ENCODE data around the gene STYXL2.

Gene STYXL2

GRCh38 chr1:167110586-167110985, 16.7 kb downstream of the STYXL2 start:
- DNase-seq, result peak in 1 of 5 donors; percentile 52

- DNase-seq, result no peak
Observed at GRCh38 chr1:167111868-167112709, 18.2 kb downstream of the STYXL2 start.

- DNase-seq, result no peak
Observed at GRCh38 chr1:167114725-167115124, 20.9 kb downstream of the STYXL2 start.

DNA sequence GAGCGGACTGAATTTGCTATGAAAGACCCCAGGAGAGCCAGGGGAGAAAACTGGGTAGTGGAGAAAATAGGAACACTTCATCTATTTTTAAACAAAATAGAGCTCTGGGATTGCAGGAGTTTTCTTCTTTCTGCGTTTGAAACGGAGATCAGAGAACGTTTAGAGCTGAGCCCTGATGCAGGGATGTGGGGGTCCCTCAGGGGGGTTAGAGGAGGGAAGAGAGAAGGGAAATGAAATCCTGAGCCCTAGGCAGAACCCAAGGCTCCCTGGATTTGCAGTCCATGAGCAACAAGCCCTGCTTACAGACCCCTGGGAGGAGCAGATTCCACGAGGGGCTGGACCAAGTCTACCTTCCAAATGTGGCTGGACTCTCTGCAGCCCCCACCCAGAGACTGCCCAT, 21.8 kb downstream of the STYXL2 start:
- no peak for DNase-seq

- DNase-seq, result no peak
Observed at GRCh38 chr1:167116174-167116573, 22.3 kb downstream of the STYXL2 start.

GRCh38 chr1:167117225-167117624, 23.4 kb downstream of the STYXL2 start:
- no peak for DNase-seq

- no peak for DNase-seq
Observed at GRCh38 chr1:167118188-167118587, 24.3 kb downstream of the STYXL2 start.

DNA sequence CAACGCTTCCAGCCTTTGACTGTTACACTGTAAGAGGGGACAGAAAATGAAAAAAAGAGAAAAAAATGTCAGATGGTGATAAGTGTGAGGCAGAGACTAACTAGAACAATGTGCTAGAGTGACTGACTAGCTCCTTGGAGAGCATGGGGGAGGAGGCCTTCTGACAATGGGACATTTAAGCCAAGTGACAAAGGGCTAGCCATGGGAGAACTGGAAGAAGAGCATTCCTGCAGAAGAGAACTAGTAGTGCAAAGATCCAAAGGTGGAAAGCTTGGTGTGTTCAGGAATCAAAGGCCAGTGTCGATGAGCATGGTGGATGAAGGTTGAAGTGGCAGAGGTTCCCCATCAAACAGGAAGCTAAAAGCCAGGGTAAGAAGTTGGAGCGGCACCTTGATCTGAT, 25.8 kb downstream of the STYXL2 start:
- no peak for DNase-seq

GRCh38 chr1:167120899-167121298, 27.0 kb downstream of the STYXL2 start:
- DNase-seq, result peak in 1 of 5 donors; percentile 16

DNA sequence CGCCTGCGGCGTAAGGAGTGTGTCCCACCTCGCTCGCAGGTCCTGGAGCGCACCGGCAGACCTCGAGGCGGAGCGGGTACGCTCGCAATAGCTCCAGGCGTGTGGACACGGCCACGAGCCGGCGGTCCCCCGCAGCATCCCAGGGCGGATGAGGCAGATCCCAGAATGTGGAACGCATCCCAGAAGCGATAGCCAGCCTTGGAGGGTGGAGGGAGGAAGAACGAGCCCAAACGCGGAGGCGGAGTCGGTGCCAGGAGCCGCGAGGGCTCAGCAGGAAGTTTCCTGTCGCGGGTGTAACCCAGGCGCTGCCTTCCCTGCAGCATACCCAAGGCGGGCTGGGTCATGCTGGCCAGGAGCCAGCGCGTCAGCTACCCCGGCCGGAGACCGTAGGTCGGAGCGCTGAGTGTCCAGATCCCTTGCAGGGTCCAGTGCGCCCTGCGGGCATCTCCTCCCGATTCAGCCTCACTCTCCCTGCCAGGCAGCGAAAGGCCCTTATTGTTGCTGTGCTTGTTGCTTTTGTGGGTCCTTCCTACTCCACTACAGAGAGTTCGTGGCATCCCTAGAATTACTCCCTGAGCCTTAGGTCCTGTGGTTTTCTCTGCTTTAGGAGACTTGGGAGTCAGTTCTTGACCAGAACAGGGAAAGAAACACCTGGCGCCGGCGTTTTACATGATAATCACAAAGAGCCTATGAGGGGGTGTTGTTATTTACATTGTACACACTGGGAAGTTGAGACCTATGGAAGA, 27.7 kb downstream of the STYXL2 start:
- peak in 3 of 5 donors; percentile 8 to 36 (median 12) for DNase-seq

GRCh38 chr1:167122121-167122480, 28.2 kb downstream of the STYXL2 start:
- no peak for DNase-seq

- no peak for DNase-seq
Observed at GRCh38 chr1:167122568-167122967, 28.7 kb downstream of the STYXL2 start.

GRCh38 chr1:167126317-167126716, 32.4 kb downstream of the STYXL2 start:
- DNase-seq, result no peak

DNA sequence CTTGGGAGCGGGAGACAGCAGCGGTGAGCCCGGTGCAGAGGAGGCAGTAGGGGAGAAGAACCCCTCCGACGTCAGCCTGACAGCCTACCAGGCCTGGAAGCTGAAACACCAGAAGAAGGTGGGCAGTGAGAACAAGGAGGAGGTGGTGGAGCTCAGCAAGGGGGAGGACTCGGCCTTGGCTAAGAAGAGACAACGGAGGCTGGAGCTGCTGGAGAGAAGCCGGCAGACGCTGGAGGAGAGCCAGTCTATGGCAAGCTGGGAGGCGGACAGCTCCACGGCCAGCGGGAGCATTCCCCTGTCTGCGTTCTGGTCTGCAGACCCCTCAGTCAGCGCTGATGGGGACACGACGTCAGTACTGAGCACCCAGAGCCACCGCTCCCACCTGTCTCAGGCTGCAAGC, 32.9 kb downstream of the STYXL2 start:
- no peak for DNase-seq

DNA sequence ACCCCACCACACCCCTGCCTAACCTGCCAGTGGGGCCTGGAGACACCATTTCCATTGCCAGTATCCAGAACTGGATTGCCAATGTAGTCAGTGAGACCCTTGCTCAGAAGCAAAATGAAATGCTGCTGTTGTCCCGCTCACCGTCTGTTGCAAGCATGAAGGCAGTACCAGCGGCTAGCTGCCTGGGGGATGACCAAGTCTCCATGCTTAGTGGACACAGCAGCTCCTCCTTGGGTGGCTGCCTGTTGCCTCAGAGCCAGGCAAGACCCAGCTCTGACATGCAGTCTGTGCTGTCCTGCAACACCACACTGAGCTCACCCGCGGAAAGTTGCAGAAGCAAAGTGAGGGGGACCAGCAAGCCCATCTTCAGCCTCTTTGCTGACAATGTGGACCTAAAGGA, 33.4 kb downstream of the STYXL2 start:
- no peak for DNase-seq

- DNase-seq, result no peak
Observed at GRCh38 chr1:167127661-167128060, 33.8 kb downstream of the STYXL2 start.

GRCh38 chr1:167128261-167129227, 34.7 kb downstream of the STYXL2 start:
- no peak for DNase-seq

DNA sequence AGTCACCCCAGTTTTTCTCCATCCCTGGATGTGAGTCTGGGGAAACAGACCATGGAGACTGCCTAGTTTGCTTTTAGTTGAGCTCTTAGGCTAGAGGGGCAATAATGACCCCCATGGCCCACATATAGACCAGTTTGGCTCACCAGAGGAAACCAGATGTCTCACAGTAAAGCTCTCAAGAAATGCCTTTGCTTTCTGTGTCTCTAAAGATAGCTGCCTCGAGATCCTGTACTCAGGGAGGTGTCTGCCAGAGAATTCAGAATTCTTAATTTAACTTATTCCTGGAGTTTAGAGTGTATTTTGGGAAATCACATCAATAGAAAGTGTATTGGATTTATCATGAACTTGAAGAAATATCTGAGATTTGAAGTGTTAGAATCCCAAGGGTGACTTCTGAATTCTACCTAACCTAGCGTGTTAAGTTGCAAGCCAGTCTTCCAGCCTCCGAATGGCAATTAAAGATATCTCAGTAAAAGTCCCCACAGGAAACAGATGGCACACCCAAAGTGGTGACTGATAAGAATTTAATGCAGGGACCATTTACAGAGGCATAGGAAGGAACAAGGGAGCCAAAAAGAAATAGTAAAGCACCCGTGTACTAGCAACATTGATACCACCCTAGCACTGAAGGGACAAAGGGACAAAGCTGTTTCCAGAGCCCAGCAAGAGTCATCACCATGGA, 37.1 kb downstream of the STYXL2 start:
- no peak for DNase-seq

- DNase-seq, result no peak
Observed at GRCh38 chr1:167132301-167133010, 38.6 kb downstream of the STYXL2 start.

- DNase-seq, result no peak
Observed at GRCh38 chr1:167135281-167135840, 41.5 kb downstream of the STYXL2 start.

GRCh38 chr1:167136191-167136614, 42.3 kb downstream of the STYXL2 start:
- no peak for DNase-seq

Measured in T-helper 1 cell (primary cell).